OCI-LY7 (cell line): Measurements from ENCODE around the gene RPL31. TPM values are rescaled to one million over a fixed set of nuclear protein-coding genes. Genes with fewer than 3 reads are reported as not detected.

Experiments used
- BruUV-seq: library from RNA; stranded (reverse); fragments of 400-500 nt; replicated peaks from 2 replicates; lab custom pipeline; 2021; lab: Mats Ljungman, UMichigan
- CTCF ChIA-PET: fragments of 300-600 bp; sonication (Branson Sonifier 250); formaldehyde crosslinking; loops from one replicate; lab custom pipeline; 2022; ENCODE audit warnings: antibody characterized with exemption; ENCODE audit not compliant: unreplicated experiment; lab: Charles Lee
- POLR2A ChIA-PET: fragments of 300-600 bp; sonication (Branson Sonifier 250); formaldehyde crosslinking; loops from one replicate; lab custom pipeline; 2022; ENCODE audit warnings: antibody characterized with exemption; lab: Charles Lee
- DNase-seq: peaks from one replicate; pipeline ENCODE4 v3.0.0-alpha.2; 2015; ENCODE audit warnings: low spot score
- H2AFZ ChIP-seq: fragments of 200-600 bp; sonication (generic), shearing (Covaris generic); 2 replicates; pipeline ENCODE4 v1.6.1; 2014; ENCODE audit warnings: mild to moderate bottlenecking, antibody characterized with exemption, low read length, moderate library complexity
- H3K27ac ChIP-seq: fragments of 200-600 bp; sonication (generic); 2 replicates; pipeline ENCODE4 v1.5.1; 2014; ENCODE audit warnings: mixed run types, low read depth, mild to moderate bottlenecking, moderate library complexity, low read length, inconsistent platforms; ENCODE audit not compliant: poor library complexity, severe bottlenecking
- H3K36me3 ChIP-seq: fragments of 200-600 bp; sonication (generic); 2 replicates; pipeline ENCODE4 v1.6.1; 2014; ENCODE audit warnings: mild to moderate bottlenecking, antibody characterized with exemption, low read length, moderate library complexity, mixed read lengths; ENCODE audit not compliant: insufficient read depth
- H3K4me1 ChIP-seq: fragments of 200-600 bp; sonication (generic); 2 replicates; pipeline ENCODE4 v1.5.1; 2014; ENCODE audit warnings: mild to moderate bottlenecking, low read length; ENCODE audit not compliant: insufficient read depth, poor library complexity, severe bottlenecking
- H3K4me2 ChIP-seq: fragments of 200-600 bp; sonication (generic); 2 replicates; pipeline ENCODE4 v1.6.1; 2014; ENCODE audit warnings: mild to moderate bottlenecking, low read length
- H3K4me3 ChIP-seq: fragments of 200-600 bp; sonication (generic); 2 replicates; pipeline ENCODE4 v1.5.1; 2014; ENCODE audit warnings: mild to moderate bottlenecking, low read depth, low read length; ENCODE audit not compliant: poor library complexity, severe bottlenecking
- H3K79me2 ChIP-seq: fragments of 200-600 bp; sonication (generic); 2 replicates; pipeline ENCODE4 v1.6.1; 2016; ENCODE audit warnings: low read depth, mild to moderate bottlenecking, low read length, moderate library complexity, mixed read lengths; ENCODE audit not compliant: insufficient read depth
- H3K9me2 ChIP-seq: fragments of 200-600 bp; sonication (generic); 2 replicates; pipeline ENCODE4 v1.6.1; 2016; ENCODE audit warnings: mild to moderate bottlenecking, low read length, mixed read lengths; ENCODE audit not compliant: insufficient read depth
- H3K9me3 ChIP-seq: fragments of 200-600 bp; sonication (generic); 2 replicates; pipeline ENCODE4 v1.6.1; 2014; ENCODE audit warnings: mild to moderate bottlenecking, mixed run types, low read length, mixed read lengths
- H4K20me1 ChIP-seq: fragments of 200-600 bp; sonication (generic); 2 replicates; pipeline ENCODE4 v1.6.1; 2014; ENCODE audit warnings: mild to moderate bottlenecking, antibody characterized with exemption, low read length, moderate library complexity, mixed read lengths; ENCODE audit not compliant: insufficient read depth
- CTCF ChIP-seq: fragments of 200-600 bp; sonication (generic); conservative IDR thresholded peaks from 2 replicates; pipeline ENCODE4 v1.5.1; 2014; ENCODE audit warnings: mild to moderate bottlenecking, antibody characterized with exemption, low read length, moderate library complexity, mixed read lengths
- EZH2phosphoT487 ChIP-seq: fragments of 200-600 bp; sonication (generic); IDR thresholded peaks from 2 replicates; pipeline ENCODE4 v1.6.1; 2018; ENCODE audit warnings: low read depth, borderline replicate concordance, mild to moderate bottlenecking, mixed run types, antibody characterized with exemption, low read length, moderate library complexity, mixed read lengths
- intact Hi-C: fragments of 100-400 bp; cut with micrococcal nuclease; formaldehyde crosslinking; loops from one replicate; pipeline ENCODE4 v1.10.0; 2022; ENCODE audit not compliant: unreplicated experiment
- total RNA-seq, 2 experiments: library from RNA; depleted of rRNA in 1 of 2; stranded (reverse); fragments of >200 nt in 1 of 2; shearing (Covaris generic) in 1 of 2; gene quantifications; 2 replicates each; pipeline ENCODE4 v1.2.3, GENCODE V29; 2014 to 2022

Gene RPL31
- total RNA-seq, 2 experiments from 2014 or later = 1,348 to 1,991 TPM

GRCh38 chr2:101004620-101005325 is 2.7 kb downstream of the RPL31 start:
- peak overlapping the region; percentile 79 for H3K4me2 ChIP-seq
- ChIA-PET POLR2A (no interaction called here), CTCF (no interaction called here)
- TF ChIP-seq CTCF = no peak
- no peak for TF ChIP-seq EZH2phosphoT487
- peak overlapping the region; percentile 92 for H3K4me3 ChIP-seq
- peaks cover 55% of the 10 kb centered on the region for H3K79me2 ChIP-seq
- H3K36me3 ChIP-seq = peaks cover 74% of the 10 kb centered on the region
- DNase-seq = no peak
- peaks cover 25% of the 10 kb centered on the region for H3K4me1 ChIP-seq
- BruUV-seq = no TSS peak
- no peaks in the 10 kb centered on the region for H3K9me3 ChIP-seq
- no peak overlapping the region for H2AFZ ChIP-seq
- no peaks in the 10 kb centered on the region for H3K9me2 ChIP-seq
- intact Hi-C loops = no loop called here
- no peak overlapping the region for H3K27ac ChIP-seq
- H4K20me1 ChIP-seq = peaks cover 46% of the 10 kb centered on the region; the same call in 1 of the 2 replicates

GRCh38 chr2:101006065-101006715 is 4.1 kb downstream of the RPL31 start:
- ChIA-PET POLR2A (interaction anchor here (0.6 to 0.8 kb wide), 2 partner anchors 16 to 240 kb away, joined by 4 read pairs; no protein-coding TSS in a partner anchor), CTCF (no interaction called here)
- Histone ChIP-seq H3K4me2 (peak overlapping the region; percentile 79), H3K4me3 (no peak overlapping the region), H3K9me3 (no peaks in the 10 kb centered on the region), H3K36me3 (peaks cover 86% of the 10 kb centered on the region), H3K4me1 (peaks cover 25% of the 10 kb centered on the region), H4K20me1 (peaks cover 46% of the 10 kb centered on the region; the same call in 1 of the 2 replicates), H3K79me2 (peaks cover 55% of the 10 kb centered on the region), H3K9me2 (no peaks in the 10 kb centered on the region), H2AFZ (no peak overlapping the region), H3K27ac (no peak overlapping the region)
- no peak for DNase-seq
- intact Hi-C loops = no loop called here
- BruUV-seq = no TSS peak
- TF ChIP-seq EZH2phosphoT487 (no peak), CTCF (no peak)
